Activated CD4-positive, alpha-beta T cell treated with anti-CD3 and anti-CD28 coated beads, Interleukin-2, Interleukin-6, amounts not matched to agents 100 ng/mL and 50 ng/mL, durations not matched to agents 16 hours and 8 hours (primary cell): ENCODE measurements around the gene R3HDM2.

Source experiments
- DNase-seq: peaks from one replicate; pipeline ENCODE4 v3.0.0-alpha.2; 2020

The R3HDM2 gene

DNA sequence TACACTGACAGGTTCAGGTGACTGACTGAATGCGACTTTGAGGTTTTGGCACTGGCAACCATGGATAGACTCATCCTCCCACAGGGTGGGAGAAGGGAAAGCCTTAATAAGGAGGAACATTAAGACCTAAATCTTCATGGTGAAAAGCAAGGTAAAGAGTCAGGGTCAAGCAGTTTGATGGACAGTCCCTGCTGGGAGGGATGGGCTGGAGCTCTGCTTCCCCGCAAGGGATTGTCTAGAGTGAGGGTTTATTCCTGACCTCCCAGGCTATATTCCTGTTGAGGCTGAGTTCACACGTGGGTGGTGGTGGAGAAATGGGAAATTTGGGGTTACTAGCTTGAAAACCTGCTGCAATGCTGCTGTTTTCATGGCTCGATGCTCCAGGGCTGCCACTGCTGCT, 170.5 kb downstream of the R3HDM2 start:
- DNase-seq: no peak

DNA sequence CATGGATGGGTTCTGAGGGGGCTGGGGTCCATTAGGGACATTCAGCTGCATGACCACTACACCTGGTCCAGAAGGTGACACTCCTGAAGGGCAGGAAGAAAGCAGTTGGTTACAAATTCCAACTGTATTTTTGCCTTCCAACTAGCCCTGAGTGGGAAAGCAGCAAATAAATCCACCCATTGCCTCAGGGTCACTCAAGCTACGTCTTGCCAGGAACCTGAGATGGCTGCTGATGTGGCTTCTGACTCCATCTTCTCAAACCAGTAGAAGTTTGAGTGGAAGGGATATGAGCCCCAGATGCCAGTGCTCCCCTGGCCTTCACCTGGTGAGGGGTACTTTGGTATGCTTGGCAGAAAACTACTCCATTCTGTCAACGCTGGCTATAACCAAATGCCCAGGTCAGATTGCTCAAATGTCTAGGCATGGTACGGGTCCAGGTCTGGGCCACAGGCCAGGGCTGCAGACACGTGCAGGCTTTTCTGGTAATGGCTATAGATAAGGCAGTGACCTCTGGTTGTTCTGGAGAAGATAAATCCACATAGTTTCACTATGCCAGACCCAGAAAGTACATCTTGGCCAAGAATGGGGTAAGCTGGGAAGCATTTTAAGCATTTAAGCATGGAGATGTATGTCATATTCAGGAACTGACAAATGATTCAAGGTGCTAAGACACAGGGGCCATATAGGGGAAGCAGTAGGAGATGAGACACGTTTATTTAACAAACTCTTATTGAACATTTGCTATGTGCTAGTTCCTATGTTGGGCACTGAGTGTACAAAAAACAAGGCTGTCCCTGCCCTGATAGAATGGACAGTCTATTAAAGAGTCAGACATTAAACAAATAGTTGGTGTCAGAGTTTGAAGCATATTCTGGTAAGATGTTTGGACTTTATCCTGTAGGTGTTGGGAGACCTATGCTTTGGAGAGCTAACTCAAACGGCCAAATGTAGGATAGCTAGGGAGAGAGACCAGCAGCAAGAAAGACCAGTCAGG, 171.6 kb downstream of the R3HDM2 start:
- DNase-seq: no peak

DNA sequence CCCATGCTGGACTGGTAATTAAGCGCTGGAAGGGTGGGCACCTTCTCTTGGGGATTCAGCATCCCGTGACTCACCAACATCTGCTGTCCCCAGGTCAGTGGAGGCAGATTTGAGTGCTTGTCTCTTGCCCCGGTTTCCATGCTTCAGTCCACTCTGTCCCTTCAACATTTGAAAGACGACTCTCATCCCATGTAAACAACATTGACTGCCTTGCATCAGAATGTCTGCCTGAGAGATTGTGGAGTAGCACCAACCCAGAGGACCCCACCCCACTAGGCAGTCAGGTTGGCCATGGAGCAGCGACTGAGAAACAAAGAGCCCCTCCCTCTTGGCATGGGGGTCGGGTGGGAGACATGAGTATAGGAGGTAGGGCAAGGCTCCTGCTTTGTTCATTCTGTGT, 174.9 kb downstream of the R3HDM2 start:
- no peak for DNase-seq

DNA sequence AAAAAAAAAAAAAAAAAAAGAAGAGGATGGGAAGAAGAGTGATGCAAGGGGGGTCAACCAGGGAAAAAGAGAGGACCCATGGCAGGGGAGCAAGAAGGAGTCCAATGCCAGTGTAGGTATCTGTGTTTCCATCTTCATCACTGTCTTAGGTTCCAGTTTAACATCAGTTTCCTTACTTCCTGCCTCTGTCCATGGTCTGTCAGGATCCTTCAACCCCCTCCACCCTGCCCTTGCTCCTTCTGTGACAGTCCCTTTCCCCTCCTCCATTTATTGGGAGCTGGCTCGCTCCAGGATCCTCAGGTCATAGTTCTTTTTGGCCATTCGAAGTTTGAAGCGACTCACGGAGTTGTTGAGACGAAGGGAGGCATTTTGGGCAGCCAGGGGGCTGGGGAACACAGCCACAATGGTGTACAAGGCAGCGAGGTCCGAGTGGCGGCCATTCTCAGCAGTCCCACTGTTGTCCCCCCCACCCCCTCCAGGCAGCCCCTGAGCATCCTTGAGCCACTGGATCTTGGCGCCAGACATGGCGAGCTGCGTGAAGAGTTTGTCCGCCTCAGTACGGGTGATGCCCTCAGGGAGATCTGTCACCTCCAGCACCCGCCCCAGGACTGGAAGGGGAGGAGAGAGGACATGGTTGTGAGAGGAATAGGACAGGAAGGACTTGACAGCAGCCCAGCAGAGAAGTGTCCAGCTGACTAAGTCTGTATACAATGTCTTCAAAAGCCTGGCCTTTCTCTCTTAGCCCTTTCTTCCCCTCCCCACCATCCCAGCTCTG, 176.2 kb downstream of the R3HDM2 start:
- DNase-seq: no peak

DNA sequence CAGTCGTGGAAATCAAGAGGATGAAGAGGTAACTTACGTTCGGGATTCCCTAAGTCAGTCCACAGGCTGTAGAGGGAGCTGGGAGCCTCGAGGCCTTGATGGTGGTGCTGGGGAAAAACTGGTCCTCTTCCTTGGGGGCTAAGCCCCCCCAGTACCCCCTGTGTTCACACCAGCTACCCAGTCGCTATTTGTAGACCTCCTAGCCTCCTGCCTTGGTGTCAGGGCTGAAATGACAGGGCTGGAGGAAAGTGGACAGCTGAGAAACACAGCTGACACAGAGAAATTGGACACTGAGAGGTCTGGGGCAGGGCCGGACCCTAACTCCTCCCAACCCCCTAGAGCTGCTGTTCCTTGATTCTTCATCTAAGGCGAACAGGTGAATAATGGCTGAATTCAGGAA, 179.9 kb downstream of the R3HDM2 start, which contains the start of gene STAC3:
Gene STAC3, minus strand, starts transcription at position 232 of the 400 bp plus-strand sequence. CDS start 1,551 bp downstream, outside the sequence.
- DNase-seq: no peak

DNA sequence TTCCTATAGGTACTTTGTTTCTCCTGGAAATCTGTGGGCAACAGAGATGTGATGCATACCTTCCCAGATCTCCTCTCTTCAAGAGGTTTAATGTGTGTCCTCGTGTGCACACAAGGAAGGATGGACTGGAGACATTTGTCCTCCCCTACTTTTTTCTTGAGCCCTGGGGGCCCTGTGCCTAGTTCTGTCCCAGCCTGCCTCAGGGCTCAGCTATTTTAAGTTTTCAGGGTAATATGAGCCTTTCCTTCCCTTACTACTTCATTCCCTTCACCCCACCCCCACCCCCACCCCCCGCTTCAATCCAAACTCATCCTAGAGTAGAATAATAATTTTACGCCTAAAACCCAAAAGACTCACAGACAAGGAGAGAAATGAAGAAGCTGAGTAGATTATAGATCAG, 180.3 kb downstream of the R3HDM2 start:
- DNase-seq: no peak

DNA sequence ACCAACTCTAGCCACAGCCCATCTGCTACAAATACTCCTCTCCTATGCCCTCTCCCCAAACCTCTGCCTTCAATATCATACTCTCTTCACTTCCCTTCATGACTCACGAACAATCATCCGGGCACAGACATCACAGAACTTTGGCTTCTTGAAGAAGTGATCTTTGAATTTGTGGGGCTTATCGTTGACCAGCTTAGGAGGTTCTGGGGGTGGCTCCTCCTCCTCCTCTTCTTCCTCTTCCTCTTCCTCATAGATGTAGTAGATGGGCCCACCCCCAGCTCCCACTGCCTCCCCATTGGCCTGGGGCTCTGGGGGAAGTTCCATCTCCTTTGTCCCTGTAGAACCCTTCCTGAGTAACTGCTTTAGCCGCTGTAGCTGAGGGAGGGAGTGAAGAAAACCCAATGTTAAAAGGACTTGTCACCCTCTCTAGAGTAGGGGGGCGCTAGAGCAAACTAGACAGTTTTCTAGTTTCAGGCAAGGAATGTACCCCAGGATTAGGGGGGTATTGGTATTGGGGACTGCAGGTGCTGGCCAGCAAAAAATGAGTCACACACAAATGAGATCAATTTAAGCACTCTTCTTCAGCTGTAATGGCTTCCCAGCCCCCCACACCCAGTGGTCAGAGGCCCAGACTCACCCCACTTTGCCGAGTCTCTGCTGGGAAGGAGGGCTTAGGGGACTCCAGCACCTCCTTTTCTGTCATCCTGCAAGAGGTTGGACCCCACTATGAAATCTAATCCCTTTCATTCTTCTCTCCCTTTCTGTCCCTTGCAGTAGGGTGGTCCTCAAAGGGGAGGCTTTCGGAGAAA, 181.7 kb downstream of the R3HDM2 start:
- DNase-seq: no peak

DNA sequence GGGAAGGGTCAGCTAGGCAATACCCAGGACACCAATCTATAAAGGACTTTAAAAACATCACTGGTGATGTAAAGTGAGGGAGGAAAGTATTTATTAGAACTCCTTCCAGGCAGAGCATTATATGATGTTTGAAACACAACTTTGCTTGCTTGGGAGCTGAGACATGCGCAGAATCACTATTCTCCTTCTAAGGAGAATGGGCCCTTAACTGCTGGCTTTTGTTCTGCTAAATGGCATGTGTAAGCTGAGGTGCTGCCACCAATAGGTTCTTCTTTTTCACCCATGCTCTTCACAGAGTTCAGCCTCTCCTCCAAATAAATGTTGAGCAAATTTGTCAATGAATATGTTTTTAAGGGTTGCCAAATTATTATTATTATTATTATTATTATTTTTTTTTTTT, 183.8 kb downstream of the R3HDM2 start:
- DNase-seq: no peak

DNA sequence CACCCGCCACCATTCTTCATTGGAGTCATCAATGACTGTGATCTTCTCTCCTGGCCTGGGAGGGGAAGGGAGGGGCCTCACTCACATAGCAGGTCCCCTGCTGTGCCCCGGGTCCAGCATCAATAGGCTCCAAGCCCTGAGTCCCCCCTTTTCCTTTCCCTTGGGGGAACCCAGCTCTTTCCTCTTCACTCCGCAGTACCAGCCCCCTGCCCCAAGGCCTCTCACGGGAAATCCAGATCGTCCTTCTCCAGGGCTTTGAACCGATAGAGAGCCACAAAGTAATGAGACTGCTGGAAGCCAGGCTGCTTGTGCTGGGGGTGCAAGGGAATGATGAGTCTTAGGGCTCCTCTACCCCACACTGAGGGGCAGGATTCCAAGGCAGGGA, 186.5 kb downstream of the R3HDM2 start:
- no peak for DNase-seq

DNA sequence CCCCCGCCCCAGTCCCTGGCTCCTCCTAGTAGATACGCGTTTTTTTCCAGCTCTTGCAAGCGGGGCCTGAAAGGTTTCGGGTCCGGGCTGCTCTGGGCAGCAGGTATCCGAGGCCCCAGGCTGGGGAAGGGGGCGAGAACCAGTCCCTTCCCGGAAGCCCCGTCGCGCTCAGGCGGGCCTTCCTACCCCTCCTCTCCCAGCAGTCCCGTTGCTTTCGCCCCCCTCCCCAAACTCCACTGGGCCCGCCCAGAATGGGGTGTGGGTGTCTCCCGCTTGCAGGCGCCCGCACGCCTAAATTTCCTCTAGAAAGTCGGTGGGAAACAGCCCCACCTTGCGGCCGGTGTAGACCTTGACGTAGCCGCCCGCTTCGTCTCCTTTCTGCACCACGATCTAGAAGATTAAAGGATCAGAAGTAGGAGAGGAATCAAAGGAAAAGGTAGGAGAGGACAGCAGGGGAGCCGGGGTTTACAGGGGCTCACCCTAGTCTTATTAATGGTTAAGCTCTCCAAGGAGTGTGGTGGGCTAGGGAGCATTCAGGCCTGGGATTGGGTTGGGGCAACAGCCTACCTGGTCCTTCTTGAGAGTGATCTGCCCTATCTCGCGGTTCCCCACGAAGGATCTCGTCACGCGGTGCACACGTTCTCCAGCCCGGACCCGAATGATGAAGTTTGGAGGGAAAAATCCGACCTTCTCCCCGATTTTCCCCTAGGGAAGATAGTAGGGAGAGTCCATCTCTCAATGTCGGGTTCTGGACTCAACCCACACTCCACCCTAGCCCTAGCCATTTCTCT, 187.1 kb downstream of the R3HDM2 start:
- DNase-seq: peak; percentile 85

DNA sequence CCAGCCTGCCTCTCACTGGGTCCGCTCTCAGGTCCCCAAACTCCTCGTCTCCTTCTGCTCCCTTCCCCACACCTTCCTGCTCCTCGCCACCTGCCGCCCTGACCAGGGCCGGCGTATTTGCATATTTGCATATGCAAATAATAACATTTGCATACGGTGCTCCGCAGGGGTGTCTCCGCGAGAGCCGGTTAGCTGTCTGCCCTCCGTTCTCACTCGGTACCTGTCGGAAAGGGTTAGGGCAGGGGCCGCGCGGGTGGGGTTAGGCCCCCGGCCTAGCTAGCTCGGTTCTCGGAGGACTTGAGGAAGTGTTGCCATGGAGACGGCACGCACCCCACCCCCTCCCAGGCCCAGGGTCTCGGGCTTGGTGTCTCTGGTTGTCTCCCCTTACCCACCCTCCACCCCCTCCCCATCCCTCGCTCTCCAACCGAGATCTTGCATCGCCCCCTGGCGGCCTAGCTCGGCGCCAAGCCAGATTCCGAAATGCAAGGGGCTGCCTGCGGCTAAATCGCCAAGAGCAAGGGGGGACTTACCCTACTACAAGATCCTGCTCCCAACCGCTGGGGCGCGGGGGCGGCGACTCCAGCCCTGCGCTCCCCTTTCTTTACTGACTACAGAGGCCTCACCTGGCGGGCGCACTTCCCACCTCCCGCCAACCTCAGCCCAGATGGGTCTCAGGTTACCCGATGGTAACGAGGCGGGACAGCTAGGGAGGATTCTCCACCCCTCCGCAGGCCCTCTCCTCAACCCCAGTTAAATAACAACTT, 188.0 kb downstream of the R3HDM2 start:
- peak; percentile 76 for DNase-seq

DNA sequence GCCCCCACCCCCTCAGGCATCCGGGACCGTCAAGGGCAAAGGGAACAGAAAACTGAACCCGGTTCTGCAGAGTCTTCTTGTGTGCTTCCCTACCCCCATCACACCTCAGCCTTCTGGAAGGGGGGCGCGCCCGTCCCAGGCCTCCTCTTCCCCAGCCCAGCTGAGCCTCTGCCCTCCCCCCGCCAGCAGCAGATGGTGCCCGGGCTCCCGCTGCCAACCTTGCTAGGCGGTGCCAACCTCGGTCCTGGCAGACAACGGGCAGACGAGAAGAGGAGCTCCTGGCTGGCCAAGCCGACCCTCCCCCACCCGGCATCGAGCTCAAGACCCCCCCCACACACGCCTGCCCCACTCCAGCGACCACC, 188.5 kb downstream of the R3HDM2 start:
- DNase-seq: no peak

DNA sequence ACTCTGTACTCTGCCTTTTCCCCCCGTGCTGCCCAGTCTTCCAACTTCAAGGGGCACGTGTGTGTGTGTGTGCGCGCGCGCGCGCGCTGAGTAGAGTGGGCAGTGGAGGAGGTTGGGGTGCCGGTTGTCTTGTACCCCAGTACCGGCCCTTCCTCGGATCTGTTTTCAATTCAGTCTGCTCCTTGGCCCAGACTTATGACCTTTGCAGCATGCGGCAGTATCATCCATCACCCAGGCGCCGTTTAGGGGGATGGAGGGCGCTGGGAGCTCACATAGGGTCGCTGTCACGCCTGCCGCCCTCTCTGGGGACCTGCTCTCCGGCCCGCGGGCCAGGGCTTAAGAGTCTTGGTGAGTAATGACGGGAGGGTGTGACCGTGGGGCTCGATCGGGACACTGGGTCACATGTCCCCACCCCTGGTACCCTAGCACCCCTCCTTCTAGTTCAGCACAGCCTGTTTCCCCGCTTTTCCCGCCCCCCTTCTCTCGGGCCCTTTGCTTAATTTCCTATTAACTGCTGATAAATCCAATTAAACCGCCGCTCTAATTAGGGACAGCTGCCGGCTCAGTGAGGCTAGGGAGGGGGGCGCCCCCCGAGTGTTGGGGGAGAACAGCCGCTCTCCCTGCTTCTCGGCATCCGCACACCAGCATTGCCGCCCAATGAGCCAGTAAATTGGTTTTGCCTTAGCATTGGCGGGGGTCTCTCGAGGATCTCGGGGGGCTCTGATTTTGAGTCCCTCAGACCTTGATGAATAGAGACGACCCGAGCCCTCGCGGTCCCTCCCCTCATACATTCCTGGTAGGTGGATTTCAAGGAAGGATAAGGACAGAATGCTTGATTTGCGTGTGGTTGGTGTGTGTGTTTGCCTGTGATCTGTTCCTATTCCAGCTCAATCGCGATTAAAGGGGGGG, 189.2 kb downstream of the R3HDM2 start:
- no peak for DNase-seq

DNA sequence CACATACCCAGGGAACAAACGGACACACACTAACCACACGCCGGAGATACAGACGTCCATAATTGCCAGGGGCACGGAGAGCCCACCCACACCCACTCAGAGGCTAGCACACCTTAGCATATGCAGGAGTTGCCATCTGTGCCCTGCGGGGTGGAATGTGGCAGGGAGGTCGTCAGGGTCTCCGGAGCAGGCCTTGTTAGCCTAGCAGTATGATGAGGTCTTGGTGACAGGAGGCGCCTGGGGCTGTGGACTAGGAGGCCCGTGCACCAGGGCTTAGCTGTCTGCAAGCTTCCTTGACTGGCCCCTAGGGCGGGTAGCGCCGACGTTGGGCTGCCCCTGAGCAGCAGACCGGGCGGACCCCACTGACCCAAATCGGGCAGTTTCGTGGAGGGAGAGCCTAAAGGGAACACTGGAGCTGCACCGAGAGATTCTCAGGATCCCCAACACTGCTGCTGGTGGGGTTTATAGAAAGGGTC, 189.9 kb downstream of the R3HDM2 start:
- DNase-seq: no peak

DNA sequence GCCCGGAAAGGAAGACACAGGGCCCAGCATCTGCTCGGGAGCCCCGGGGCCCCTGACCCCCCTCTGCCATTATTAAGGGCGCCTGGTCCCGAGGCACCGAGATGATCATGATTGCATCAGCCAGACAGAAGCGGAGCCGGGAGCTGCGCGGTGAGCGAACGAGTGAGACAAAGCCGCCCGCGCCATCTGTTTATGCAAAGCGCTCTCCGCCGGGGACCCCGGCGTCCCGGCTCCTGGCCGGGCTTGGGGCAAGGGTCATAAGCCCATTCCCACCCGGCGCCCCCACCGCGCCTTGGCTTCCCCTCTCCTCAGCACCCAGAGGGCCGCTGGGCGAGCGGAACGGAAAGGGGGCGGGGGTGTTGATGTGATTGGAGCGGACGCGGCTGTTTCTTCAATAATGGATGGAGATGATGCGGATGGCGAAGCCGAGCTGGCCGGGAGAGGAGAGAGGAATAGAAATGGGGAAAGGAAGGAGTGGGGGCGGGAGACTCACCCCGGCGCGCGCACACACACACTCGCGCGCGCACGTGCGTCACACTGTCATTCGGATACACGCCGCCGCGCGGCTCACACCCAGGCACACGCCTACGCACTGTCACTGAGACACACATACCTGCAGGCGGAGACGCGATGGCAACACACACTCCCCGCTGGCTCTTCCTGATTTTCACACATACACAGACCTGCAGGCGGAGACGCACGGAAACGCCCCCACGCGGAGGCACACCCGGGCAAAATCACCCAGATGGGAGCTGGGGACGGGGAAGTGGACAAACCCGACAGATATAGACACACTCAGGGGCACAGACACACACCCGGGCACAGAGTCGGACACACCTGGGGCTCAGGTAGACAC, 190.5 kb downstream of the R3HDM2 start:
- peak; percentile 87 for DNase-seq

DNA sequence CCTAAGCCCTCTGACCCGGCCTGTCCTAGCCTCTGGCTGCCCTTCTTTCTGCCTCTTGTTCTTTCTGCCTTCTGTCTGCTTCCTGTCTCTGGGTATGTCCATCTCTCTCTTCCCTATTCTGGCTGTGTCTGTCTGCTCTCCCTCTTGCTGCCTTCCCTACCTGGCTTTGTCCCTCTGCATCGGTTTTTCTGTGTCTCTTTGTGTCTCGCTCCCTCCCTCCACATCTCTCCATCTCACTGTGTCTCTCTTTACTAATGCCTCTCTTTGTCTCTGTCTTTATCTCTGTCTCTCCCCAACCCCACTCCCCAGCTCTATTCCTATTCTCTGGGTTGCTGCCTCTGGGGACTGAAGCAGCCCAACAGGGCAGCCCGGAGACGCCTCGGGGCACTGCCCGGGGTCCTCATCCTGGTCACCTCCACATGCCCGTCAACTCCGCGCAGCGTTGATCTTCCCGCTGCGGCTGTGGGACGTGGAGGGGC, 191.2 kb downstream of the R3HDM2 start:
- peak; percentile 39 for DNase-seq

DNA sequence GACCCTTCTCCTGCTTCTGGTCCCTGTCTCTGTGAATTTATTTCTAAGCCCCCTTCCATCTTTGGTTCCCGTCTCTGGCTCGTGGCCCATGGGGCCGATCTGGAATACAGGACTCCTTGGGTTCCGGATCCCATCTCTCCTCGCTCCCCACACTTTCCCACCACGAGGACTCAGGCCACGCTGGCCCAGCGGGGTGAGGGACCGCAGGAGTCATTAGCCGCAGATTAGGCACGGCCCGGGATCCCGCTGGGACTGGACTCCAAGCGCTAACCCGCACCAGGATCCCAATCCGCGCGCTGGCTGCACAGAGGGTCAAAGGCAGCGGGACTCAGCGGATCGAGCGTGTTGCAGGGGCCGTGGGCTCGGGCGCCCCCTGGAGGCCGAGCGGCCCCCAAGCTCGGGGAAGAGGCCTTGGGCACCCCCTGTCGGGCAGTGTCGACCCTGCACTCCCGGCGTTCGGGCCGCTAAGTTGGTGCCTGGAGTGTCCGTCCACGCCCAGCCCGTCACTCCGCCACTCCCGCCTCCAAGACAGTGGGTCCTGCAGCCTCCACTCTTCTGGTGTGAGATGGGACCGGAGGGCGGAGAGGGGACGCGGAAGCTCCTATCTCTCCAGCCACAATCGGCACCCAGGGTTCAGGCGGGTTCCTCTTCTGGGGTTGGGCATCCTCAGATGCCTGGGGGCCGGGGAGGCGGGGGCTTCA, 191.8 kb downstream of the R3HDM2 start:
- peak; percentile 94 for DNase-seq
